ENCODE results near the gene UROC1.

Gene UROC1

GRCh38 chr3:126515066-126515706 lies 2.4 kb downstream of the UROC1 start:
- DNase-seq, result no peak

- no peak for DNase-seq
Observed at GRCh38 chr3:126514161-126514560, 3.4 kb downstream of the UROC1 start.

- DNase-seq, result no peak
Observed at GRCh38 chr3:126512916-126513650, 4.5 kb downstream of the UROC1 start.

- DNase-seq, result no peak
Observed at GRCh38 chr3:126512026-126512425, 5.5 kb downstream of the UROC1 start.

- no peak for DNase-seq
Observed at GRCh38 chr3:126511291-126511690, 6.3 kb downstream of the UROC1 start.

- no peak for DNase-seq
Observed at GRCh38 chr3:126510308-126510910, 7.2 kb downstream of the UROC1 start.

- no peak for DNase-seq
Observed at GRCh38 chr3:126509597-126510307, 7.8 kb downstream of the UROC1 start.

GRCh38 chr3:126508564-126508964 lies 9.0 kb downstream of the UROC1 start:
- no peak for DNase-seq

- no peak for DNase-seq
Observed at GRCh38 chr3:126507886-126508285, 9.7 kb downstream of the UROC1 start.

- no peak for DNase-seq
Observed at GRCh38 chr3:126503701-126504100, 13.9 kb downstream of the UROC1 start.

GRCh38 chr3:126502656-126503055 lies 14.9 kb downstream of the UROC1 start:
- DNase-seq, result no peak

GRCh38 chr3:126501736-126502135 lies 15.8 kb downstream of the UROC1 start:
- DNase-seq, result no peak

GRCh38 chr3:126501054-126501453 lies 16.5 kb downstream of the UROC1 start:
- no peak for DNase-seq

GRCh38 chr3:126500016-126500415 lies 17.6 kb downstream of the UROC1 start:
- DNase-seq, result no peak

GRCh38 chr3:126499401-126499800 lies 18.2 kb downstream of the UROC1 start:
- DNase-seq, result no peak

- DNase-seq, result no peak
Observed at GRCh38 chr3:126498929-126499328, 18.6 kb downstream of the UROC1 start.

GRCh38 chr3:126498461-126498860 lies 19.1 kb downstream of the UROC1 start:
- no peak for DNase-seq

- no peak for DNase-seq
Observed at GRCh38 chr3:126497956-126498355, 19.6 kb downstream of the UROC1 start.

- DNase-seq, result no peak
Observed at GRCh38 chr3:126496894-126497850, 20.4 kb downstream of the UROC1 start.

- DNase-seq, result no peak
Observed at GRCh38 chr3:126495786-126496185, 21.8 kb downstream of the UROC1 start.

GRCh38 chr3:126494970-126495230 lies 22.7 kb downstream of the UROC1 start:
- no peak for DNase-seq

- DNase-seq, result no peak
Observed at GRCh38 chr3:126494204-126494969, 23.2 kb downstream of the UROC1 start.
